H9 (cell line): ENCODE data around the gene BICD1. TPM values are rescaled to one million over a fixed set of nuclear protein-coding genes. Genes with fewer than 3 reads are reported as not detected.

Source experiments
- DNase-seq: peaks from one replicate; pipeline ENCODE4 v3.0.0-alpha.2; 2017
- H2AFZ ChIP-seq: one replicate; pipeline ENCODE4 v1.6.1; 2013; ENCODE audit warnings: mild to moderate bottlenecking, low read length, control low read depth, moderate library complexity
- H2AK5ac ChIP-seq: 2 replicates; pipeline ENCODE4 v1.6.1; 2013; ENCODE audit warnings: low read length, control low read depth, mixed read lengths; ENCODE audit not compliant: insufficient read length
- H2BK120ac ChIP-seq: one replicate; pipeline ENCODE4 v1.6.1; 2013; ENCODE audit warnings: low read depth, mild to moderate bottlenecking, low read length, control low read depth, inconsistent platforms; ENCODE audit not compliant: poor library complexity, severe bottlenecking
- H2BK12ac ChIP-seq: 2 replicates; pipeline ENCODE4 v1.6.1; 2013; ENCODE audit warnings: low read length, control low read depth, mixed read lengths, low read depth; ENCODE audit not compliant: insufficient read length
- H2BK15ac ChIP-seq: 2 replicates; pipeline ENCODE4 v1.6.1; 2013; ENCODE audit warnings: low read depth, low read length, control low read depth
- H2BK20ac ChIP-seq: one replicate; pipeline ENCODE4 v1.6.1; 2013; ENCODE audit warnings: low read depth, mild to moderate bottlenecking, low read length, control low read depth, inconsistent platforms; ENCODE audit not compliant: poor library complexity, severe bottlenecking
- H2BK5ac ChIP-seq: 2 replicates; pipeline ENCODE4 v1.6.1; 2013; ENCODE audit warnings: low read length, control low read depth, mixed read lengths; ENCODE audit not compliant: insufficient read length
- H3K14ac ChIP-seq: 2 replicates; pipeline ENCODE4 v1.6.1; 2013; ENCODE audit warnings: low read length, control low read depth; ENCODE audit not compliant: insufficient read depth
- H3K18ac ChIP-seq: 2 replicates; pipeline ENCODE4 v1.6.1; 2013; ENCODE audit warnings: low read depth, mild to moderate bottlenecking, mixed read lengths, low read length, control low read depth; ENCODE audit not compliant: insufficient read length
- H3K23ac ChIP-seq: 2 replicates; pipeline ENCODE4 v1.6.1; 2013; ENCODE audit warnings: low read length, control low read depth, mixed read lengths, low read depth; ENCODE audit not compliant: insufficient read length
- H3K23me2 ChIP-seq: 2 replicates; pipeline ENCODE4 v1.6.1; 2013; ENCODE audit warnings: low read depth, mild to moderate bottlenecking, mixed read lengths, low read length, control low read depth; ENCODE audit not compliant: insufficient read length, poor library complexity, severe bottlenecking
- H3K27ac ChIP-seq: 2 replicates; pipeline ENCODE4 v1.5.1; 2013; ENCODE audit warnings: low read length, control low read depth, mixed read lengths, low read depth; ENCODE audit not compliant: insufficient read length
- H3K27me3 ChIP-seq: 2 replicates; pipeline ENCODE4 v1.6.1; 2013; ENCODE audit warnings: low read length, control low read depth, inconsistent platforms; ENCODE audit not compliant: insufficient read depth
- H3K4ac ChIP-seq: 2 replicates; pipeline ENCODE4 v1.6.1; 2013; ENCODE audit warnings: low read depth, mild to moderate bottlenecking, control low read depth, inconsistent platforms, low read length, moderate library complexity
- H3K4me1 ChIP-seq: 2 replicates; pipeline ENCODE4 v1.6.1; 2013; ENCODE audit warnings: low read length, control low read depth, inconsistent platforms; ENCODE audit not compliant: insufficient read depth
- H3K4me2 ChIP-seq: 2 replicates; pipeline ENCODE4 v1.6.1; 2013; ENCODE audit warnings: low read length, control low read depth, mixed read lengths; ENCODE audit not compliant: insufficient read length, insufficient read depth
- H3K56ac ChIP-seq: 2 replicates; pipeline ENCODE4 v1.6.1; 2013; ENCODE audit warnings: low read depth, mild to moderate bottlenecking, mixed read lengths, low read length, control low read depth; ENCODE audit not compliant: insufficient read length
- H3K79me1 ChIP-seq: 2 replicates; pipeline ENCODE4 v1.6.1; 2013; ENCODE audit warnings: low read depth, mild to moderate bottlenecking, moderate library complexity, low read length, control low read depth, inconsistent platforms; ENCODE audit not compliant: insufficient read depth, poor library complexity, severe bottlenecking
- H3K79me2 ChIP-seq: 2 replicates; pipeline ENCODE4 v1.6.1; 2013; ENCODE audit warnings: low read length, control low read depth, inconsistent platforms; ENCODE audit not compliant: insufficient read depth
- H3K9ac ChIP-seq: 2 replicates; pipeline ENCODE4 v1.6.1; 2013; ENCODE audit warnings: low read length, control low read depth, mixed read lengths; ENCODE audit not compliant: insufficient read length; ENCODE audit errors: extremely low read depth
- H3K9me3 ChIP-seq: one replicate; pipeline ENCODE4 v1.6.1; 2013; ENCODE audit warnings: low read depth, low read length, inconsistent platforms; ENCODE audit not compliant: control insufficient read depth
- H3T11ph ChIP-seq: one replicate; pipeline ENCODE4 v1.6.1; 2013; ENCODE audit warnings: mild to moderate bottlenecking, low read length, control low read depth, inconsistent platforms
- H4K20me1 ChIP-seq: one replicate; pipeline ENCODE4 v1.6.1; 2013; ENCODE audit not compliant: control insufficient read depth, insufficient read length, insufficient read depth
- H4K5ac ChIP-seq: 2 replicates; pipeline ENCODE4 v1.6.1; 2013; ENCODE audit warnings: low read depth, mild to moderate bottlenecking, mixed read lengths, low read length, control low read depth; ENCODE audit not compliant: insufficient read length
- H4K8ac ChIP-seq: replicated peaks from 2 replicates; pipeline ENCODE4 v1.6.1; 2013; ENCODE audit warnings: low read length, control low read depth, mixed read lengths, low read depth; ENCODE audit not compliant: insufficient read length
- H4K91ac ChIP-seq: 2 replicates; pipeline ENCODE4 v1.6.1; 2013; ENCODE audit warnings: low read depth, mild to moderate bottlenecking, moderate library complexity, mixed read lengths, low read length, control low read depth; ENCODE audit not compliant: insufficient read length
- H3K27ac Mint-ChIP-seq, 3 experiments: 2 replicates in 2 of 3; 3 replicates in 1 of 3; pipeline ENCODE4 v1.8.0; 2020 to 2021; ENCODE audit warnings: mixed read lengths in 3 of 3, mild to moderate bottlenecking in 1 of 3, moderate library complexity in 1 of 3
- H3K27me3 Mint-ChIP-seq: 2 replicates; pipeline ENCODE4 v1.8.0; 2021; ENCODE audit warnings: low read depth, mild to moderate bottlenecking, moderate library complexity, mixed read lengths
- H3K36me3 Mint-ChIP-seq, 3 experiments: 2 replicates in 2 of 3; 3 replicates in 1 of 3; pipeline ENCODE4 v1.8.0; 2020 to 2021; ENCODE audit warnings: low read depth in 3 of 3, mixed read lengths in 3 of 3; ENCODE audit not compliant: insufficient read depth in 1 of 3
- H3K4me1 Mint-ChIP-seq, 2 experiments: 2 replicates each; pipeline ENCODE4 v1.8.0; 2020; ENCODE audit warnings: mixed read lengths in 2 of 2
- H3K4me3 Mint-ChIP-seq, 2 experiments: 2 replicates in 1 of 2; 3 replicates in 1 of 2; pipeline ENCODE4 v1.8.0; 2020 to 2021; ENCODE audit warnings: mild to moderate bottlenecking in 2 of 2, mixed read lengths in 2 of 2, moderate library complexity in 1 of 2
- H3K9me3 Mint-ChIP-seq, 2 experiments: 2 replicates in 1 of 2; 3 replicates in 1 of 2; pipeline ENCODE4 v1.8.0; 2020; ENCODE audit warnings: mild to moderate bottlenecking in 2 of 2, mixed read lengths in 2 of 2, moderate library complexity in 1 of 2
- WGBS: extraction: QIAGEN DNeasy Blood & Tissue Kit; methylation state at CpG from one replicate; pipeline ENCODE4 v1.1.7; 2013; ENCODE audit warnings: missing lambda C conversion rate, low lambda C conversion rate, mixed read lengths; ENCODE audit not compliant: insufficient read length; ENCODE audit errors: extremely low coverage; 5-methylcytosine and 5-hydroxymethylcytosine counted together
- total RNA-seq: library from RNA; stranded (reverse); gene quantifications from 2 replicates; pipeline ENCODE4 v1.2.1, GENCODE V29; 2021
- TF ChIP-seq, protein P1 (sequence below): fragments of 200-600 bp; sonication (generic); conservative IDR thresholded peaks from 3 replicates; pipeline ENCODE4 v1.8.0; 2021; ENCODE audit warnings: antibody characterized with exemption, mild to moderate bottlenecking

Gene BICD1
- total RNA-seq, 1 experiment from 2014 or later, result 134 TPM

- no peaks in the 10 kb centered on the region for H3K27me3 Mint-ChIP-seq
- H3K36me3 Mint-ChIP-seq, result peaks cover 4 to 26% (median 26%) of the 10 kb centered on the region in 3 experiments; a peak in 6 of 7 replicates
These were observed 291.5 kb downstream of the BICD1 start for GRCh38 chr12:32398181-32398580.

More at GRCh38 chr12:32398181-32398580, 291.5 kb downstream of the BICD1 start:
- Histone ChIP-seq H2BK5ac (no peak overlapping the region), H3K79me2 (peaks cover 16% of the 10 kb centered on the region; the same call in 1 of the 2 replicates), H3K23me2 (peaks cover 5% of the 10 kb centered on the region), H2BK120ac (no peak overlapping the region), H2BK15ac (no peak overlapping the region), H4K8ac (no peak overlapping the region), H4K5ac (no peak overlapping the region), H3K18ac (no peak overlapping the region), H3K4me1 (peaks cover 4% of the 10 kb centered on the region; the same call in 1 of the 2 replicates), H2BK20ac (no peak overlapping the region), H3K4me2 (peak overlapping the region; percentile 98), H3K27me3 (no peaks in the 10 kb centered on the region), H3K4ac (no peak overlapping the region), H3K14ac (no peak overlapping the region), H4K91ac (no peak overlapping the region), H3K23ac (no peak overlapping the region), H2AFZ (no peak overlapping the region), H3T11ph (no peak overlapping the region), H3K56ac (no peak overlapping the region), H2AK5ac (no peak overlapping the region), H3K27ac (no peak overlapping the region), H4K20me1 (no peaks in the 10 kb centered on the region), H3K9ac (no peak overlapping the region), H2BK12ac (no peak overlapping the region), H3K9me3 (no peaks in the 10 kb centered on the region), H3K79me1 (no peaks in the 10 kb centered on the region)
- H3K9me3 Mint-ChIP-seq, result peaks cover 0 to 2% of the 10 kb centered on the region in 2 experiments; a peak in 2 of 5 replicates
- peaks cover 28 to 43% of the 10 kb centered on the region in 2 experiments for H3K4me1 Mint-ChIP-seq
- H3K4me3 Mint-ChIP-seq, result peak overlapping the region; percentile 72 to 85
- no peak for DNase-seq
- TF ChIP-seq, protein P1, sequence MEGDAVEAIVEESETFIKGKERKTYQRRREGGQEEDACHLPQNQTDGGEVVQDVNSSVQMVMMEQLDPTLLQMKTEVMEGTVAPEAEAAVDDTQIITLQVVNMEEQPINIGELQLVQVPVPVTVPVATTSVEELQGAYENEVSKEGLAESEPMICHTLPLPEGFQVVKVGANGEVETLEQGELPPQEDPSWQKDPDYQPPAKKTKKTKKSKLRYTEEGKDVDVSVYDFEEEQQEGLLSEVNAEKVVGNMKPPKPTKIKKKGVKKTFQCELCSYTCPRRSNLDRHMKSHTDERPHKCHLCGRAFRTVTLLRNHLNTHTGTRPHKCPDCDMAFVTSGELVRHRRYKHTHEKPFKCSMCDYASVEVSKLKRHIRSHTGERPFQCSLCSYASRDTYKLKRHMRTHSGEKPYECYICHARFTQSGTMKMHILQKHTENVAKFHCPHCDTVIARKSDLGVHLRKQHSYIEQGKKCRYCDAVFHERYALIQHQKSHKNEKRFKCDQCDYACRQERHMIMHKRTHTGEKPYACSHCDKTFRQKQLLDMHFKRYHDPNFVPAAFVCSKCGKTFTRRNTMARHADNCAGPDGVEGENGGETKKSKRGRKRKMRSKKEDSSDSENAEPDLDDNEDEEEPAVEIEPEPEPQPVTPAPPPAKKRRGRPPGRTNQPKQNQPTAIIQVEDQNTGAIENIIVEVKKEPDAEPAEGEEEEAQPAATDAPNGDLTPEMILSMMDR, result no peak
- peak overlapping the region; percentile 39 to 66 (median 48); a peak in 2 of 7 replicates for H3K27ac Mint-ChIP-seq
- no CpG with 5 or more reads among the region's 4 CpGs for WGBS
